GM10266 (cell line): Measurements from ENCODE around the gene PDZD4.
A peak's percentile ranks its signal among the peaks of the same experiment; 100 is the strongest.

Experiments used
- DNase-seq: peaks from one replicate; pipeline ENCODE4 v3.0.0; 2012; ENCODE audit errors: extremely low spot score
- CTCF ChIP-seq: IDR thresholded peaks from 2 replicates; pipeline ENCODE4 v1.5.1; 2012; ENCODE audit warnings: mild to moderate bottlenecking, low read depth; ENCODE audit not compliant: control insufficient read depth, insufficient read depth; ENCODE audit errors: missing control alignments

Gene PDZD4

GRCh38 chrX:153768311-153769157, 61.8 kb downstream of the PDZD4 start:
- TF ChIP-seq CTCF = peak; percentile 4
- no peak for DNase-seq

- no peak for TF ChIP-seq CTCF
- no peak for DNase-seq
These were observed 62.7 kb downstream of the PDZD4 start for GRCh38 chrX:153767674-153768055.

GRCh38 chrX:153766871-153767673, 63.3 kb downstream of the PDZD4 start:
- DNase-seq = no peak
- no peak for TF ChIP-seq CTCF

- no peak for DNase-seq
These were observed 64.1 kb downstream of the PDZD4 start for GRCh38 chrX:153766098-153766817.

GRCh38 chrX:153765138-153766079, 64.9 kb downstream of the PDZD4 start:
- no peak for DNase-seq

More at GRCh38 chrX:153766098-153766817, 64.1 kb downstream of the PDZD4 start:
- TF ChIP-seq CTCF = no peak

More at GRCh38 chrX:153765138-153766079, 64.9 kb downstream of the PDZD4 start:
- no peak for TF ChIP-seq CTCF
